ENCODE results near the gene CYFIP1.

CYFIP1 gene

GRCh38 chr15:22927761-22928160 lies 52.4 kb downstream of the CYFIP1 start:
- H3K27me3 Mint-ChIP-seq (ENCODE audit: low read depth): no peaks in the 10 kb centered on the region
- no peaks in the 10 kb centered on the region for H3K9me3 Mint-ChIP-seq
- H3K4me1 Mint-ChIP-seq (ENCODE audit: low read depth): no peaks in the 10 kb centered on the region
- no peak overlapping the region for H3K27ac Mint-ChIP-seq
- H3K4me3 Mint-ChIP-seq: no peak overlapping the region
- H3K36me3 Mint-ChIP-seq (ENCODE audit: low read depth): peaks cover 6% of the 10 kb centered on the region

- no peaks in the 10 kb centered on the region for H3K27me3 Mint-ChIP-seq (ENCODE audit: low read depth)
- no peaks in the 10 kb centered on the region for H3K4me1 Mint-ChIP-seq (ENCODE audit: low read depth)
- no peak overlapping the region for H3K4me3 Mint-ChIP-seq
- H3K36me3 Mint-ChIP-seq (ENCODE audit: low read depth): peaks cover 4% of the 10 kb centered on the region
- H3K9me3 Mint-ChIP-seq: no peaks in the 10 kb centered on the region
- no peak overlapping the region for H3K27ac Mint-ChIP-seq
Observed at GRCh38 chr15:22925875-22926274, 54.3 kb downstream of the CYFIP1 start.

DNA sequence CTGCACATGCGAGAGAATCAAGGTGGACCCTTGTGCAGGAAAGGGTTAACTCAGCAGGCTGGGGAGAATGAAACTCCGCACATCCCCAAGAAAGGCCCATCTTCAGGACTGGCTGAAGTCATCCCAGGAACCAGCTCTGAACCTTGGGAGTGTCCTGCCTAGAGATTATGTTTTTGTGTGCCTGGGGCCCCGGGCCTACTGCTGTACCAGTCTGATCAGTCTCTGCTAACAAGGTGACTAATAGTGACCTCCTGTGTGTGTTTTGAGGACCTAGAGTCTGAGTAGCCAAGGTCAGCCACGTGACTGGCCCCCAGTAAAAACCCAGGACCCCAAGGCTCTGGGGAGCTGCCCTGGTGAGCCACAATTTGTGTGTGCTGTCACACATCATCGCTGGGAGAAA lies 58.2 kb downstream of the CYFIP1 start:
- H3K36me3 Mint-ChIP-seq (ENCODE audit: low read depth): peaks cover 6% of the 10 kb centered on the region
- no peaks in the 10 kb centered on the region for H3K4me1 Mint-ChIP-seq (ENCODE audit: low read depth)
- H3K27ac Mint-ChIP-seq: no peak overlapping the region
- no peak overlapping the region for H3K4me3 Mint-ChIP-seq
- no peaks in the 10 kb centered on the region for H3K27me3 Mint-ChIP-seq (ENCODE audit: low read depth)
- H3K9me3 Mint-ChIP-seq: no peaks in the 10 kb centered on the region

- no peak overlapping the region for H3K27ac Mint-ChIP-seq
- H3K4me1 Mint-ChIP-seq (ENCODE audit: low read depth): no peaks in the 10 kb centered on the region
- no peak overlapping the region for H3K4me3 Mint-ChIP-seq
- H3K27me3 Mint-ChIP-seq (ENCODE audit: low read depth): no peaks in the 10 kb centered on the region
- peaks cover 7% of the 10 kb centered on the region for H3K36me3 Mint-ChIP-seq (ENCODE audit: low read depth)
- H3K9me3 Mint-ChIP-seq: no peaks in the 10 kb centered on the region
Observed at GRCh38 chr15:22919171-22919570, 61.0 kb downstream of the CYFIP1 start.

DNA sequence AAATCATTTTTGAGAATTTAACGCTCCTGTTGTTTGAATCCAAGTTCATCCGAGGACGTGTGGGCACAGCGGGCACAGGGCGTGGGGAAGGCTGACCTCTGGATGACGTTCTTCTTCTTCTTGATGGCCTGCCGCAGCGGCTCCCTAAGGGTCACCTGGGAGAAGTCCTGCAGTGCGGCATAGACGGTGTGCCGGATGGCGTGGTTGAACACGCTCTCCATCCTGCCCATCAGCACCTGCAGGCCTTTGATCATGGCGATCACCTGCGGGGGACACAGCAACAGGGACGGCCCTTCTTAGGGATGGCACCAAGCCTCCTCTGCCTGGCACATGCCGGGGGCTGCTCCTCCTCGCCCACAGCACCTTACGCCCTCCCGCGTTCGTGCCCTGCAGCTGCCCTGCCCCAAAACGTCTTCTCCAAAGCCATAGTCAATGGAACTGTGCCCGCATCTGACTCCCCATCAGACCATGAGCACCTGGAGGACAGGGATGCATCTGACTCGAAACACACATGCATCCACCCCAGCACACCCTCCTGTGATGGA lies 61.5 kb downstream of the CYFIP1 start:
- no peaks in the 10 kb centered on the region for H3K27me3 Mint-ChIP-seq (ENCODE audit: low read depth)
- H3K27ac Mint-ChIP-seq: no peak overlapping the region
- H3K4me1 Mint-ChIP-seq (ENCODE audit: low read depth): no peaks in the 10 kb centered on the region
- no peaks in the 10 kb centered on the region for H3K9me3 Mint-ChIP-seq
- H3K36me3 Mint-ChIP-seq (ENCODE audit: low read depth): peaks cover 7% of the 10 kb centered on the region
- H3K4me3 Mint-ChIP-seq: no peak overlapping the region

- no peak overlapping the region for H3K4me3 Mint-ChIP-seq
- no peaks in the 10 kb centered on the region for H3K4me1 Mint-ChIP-seq (ENCODE audit: low read depth)
- H3K27ac Mint-ChIP-seq: no peak overlapping the region
Observed at GRCh38 chr15:22918056-22918455, 62.1 kb downstream of the CYFIP1 start.

GRCh38 chr15:22917556-22917955 lies 62.6 kb downstream of the CYFIP1 start:
- H3K36me3 Mint-ChIP-seq (ENCODE audit: low read depth): peaks cover 3% of the 10 kb centered on the region
- H3K4me3 Mint-ChIP-seq: no peak overlapping the region
- no peaks in the 10 kb centered on the region for H3K27me3 Mint-ChIP-seq (ENCODE audit: low read depth)
- H3K4me1 Mint-ChIP-seq (ENCODE audit: low read depth): no peaks in the 10 kb centered on the region
- H3K27ac Mint-ChIP-seq: no peak overlapping the region
- H3K9me3 Mint-ChIP-seq: no peaks in the 10 kb centered on the region

More at GRCh38 chr15:22918056-22918455, 62.1 kb downstream of the CYFIP1 start:
- H3K36me3 Mint-ChIP-seq (ENCODE audit: low read depth): peaks cover 5% of the 10 kb centered on the region
- H3K9me3 Mint-ChIP-seq: no peaks in the 10 kb centered on the region
- H3K27me3 Mint-ChIP-seq (ENCODE audit: low read depth): no peaks in the 10 kb centered on the region

DNA sequence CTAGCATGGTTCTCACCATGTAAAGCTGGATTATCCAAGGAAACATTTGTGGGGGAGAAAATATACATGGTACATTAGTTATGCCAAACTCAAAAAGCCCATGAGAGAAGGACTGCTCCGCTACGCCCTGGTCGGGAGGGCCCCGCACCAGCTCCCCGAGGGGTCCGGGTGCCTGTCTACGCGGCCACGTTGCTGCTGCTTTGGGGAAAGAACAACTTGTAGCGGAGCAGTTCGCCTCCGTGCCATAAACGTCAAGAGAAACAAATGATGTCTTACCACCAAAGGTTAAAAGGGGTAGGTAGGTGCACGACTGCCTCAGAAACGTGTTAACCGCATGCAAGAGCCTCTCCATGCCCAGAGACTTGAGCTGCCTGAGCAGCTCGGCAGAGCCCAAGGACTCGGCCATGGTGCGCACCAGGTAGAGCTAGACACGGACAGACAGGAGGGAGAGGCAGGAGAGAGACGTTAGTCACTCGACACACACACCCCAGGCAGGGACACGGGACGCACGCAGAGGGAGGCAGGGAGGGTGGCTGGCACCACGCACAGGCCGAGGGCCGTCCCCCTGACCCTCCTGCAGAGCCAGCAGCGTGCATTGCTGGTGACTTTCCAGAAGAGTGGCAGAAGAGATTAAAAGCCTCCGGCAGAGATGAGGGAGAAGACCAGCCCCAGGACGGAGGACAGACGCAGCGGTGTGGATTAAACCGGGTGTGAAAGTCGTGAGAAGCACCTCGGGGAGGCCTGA lies 63.4 kb downstream of the CYFIP1 start:
- H3K4me1 Mint-ChIP-seq (ENCODE audit: low read depth): no peaks in the 10 kb centered on the region
- H3K27me3 Mint-ChIP-seq (ENCODE audit: low read depth): no peaks in the 10 kb centered on the region
- H3K27ac Mint-ChIP-seq: no peak overlapping the region

DNA sequence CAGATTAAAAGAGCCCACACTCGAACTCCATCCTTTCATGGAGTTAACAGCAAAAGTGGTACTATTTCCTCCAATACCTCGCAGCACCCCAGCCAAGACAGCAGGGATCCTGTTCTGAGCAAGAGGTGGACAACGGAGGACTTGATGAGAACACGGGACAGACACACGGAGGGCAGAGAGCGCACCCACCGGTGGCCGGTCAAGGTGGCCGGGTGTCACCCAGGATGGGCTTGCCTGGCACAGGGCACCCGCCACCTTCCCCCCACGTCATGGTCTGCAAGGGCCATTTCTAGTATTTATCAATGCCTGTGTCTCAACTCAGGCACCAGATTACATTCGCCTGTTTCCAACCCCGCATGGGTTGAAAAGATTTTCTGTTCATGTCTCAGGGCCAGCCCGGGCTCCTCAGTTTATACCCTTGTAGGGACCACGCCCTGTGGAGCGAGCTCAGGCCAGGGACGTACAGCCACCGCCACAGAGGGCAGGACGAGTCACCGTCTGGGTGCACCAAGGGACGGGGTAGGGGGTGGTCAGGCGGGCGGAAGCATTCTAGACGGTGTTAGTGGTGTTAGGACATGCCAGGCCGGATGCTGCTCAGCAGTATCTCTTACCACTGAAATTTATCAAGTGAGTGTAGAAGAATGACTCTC lies 64.2 kb downstream of the CYFIP1 start:
- H3K27me3 Mint-ChIP-seq (ENCODE audit: low read depth): no peaks in the 10 kb centered on the region
- no peaks in the 10 kb centered on the region for H3K9me3 Mint-ChIP-seq
- no peaks in the 10 kb centered on the region for H3K4me1 Mint-ChIP-seq (ENCODE audit: low read depth)
- no peak overlapping the region for H3K27ac Mint-ChIP-seq
- H3K36me3 Mint-ChIP-seq (ENCODE audit: low read depth): peaks cover 3% of the 10 kb centered on the region
- H3K4me3 Mint-ChIP-seq: no peak overlapping the region

More for the DNA sequence above, 63.4 kb downstream of the CYFIP1 start:
- H3K9me3 Mint-ChIP-seq: no peaks in the 10 kb centered on the region
- no peak overlapping the region for H3K4me3 Mint-ChIP-seq
- H3K36me3 Mint-ChIP-seq (ENCODE audit: low read depth): peaks cover 3% of the 10 kb centered on the region

GRCh38 chr15:22913646-22914380 lies 66.4 kb downstream of the CYFIP1 start:
- H3K4me1 Mint-ChIP-seq (ENCODE audit: low read depth): no peaks in the 10 kb centered on the region
- no peak overlapping the region for H3K27ac Mint-ChIP-seq
- no peaks in the 10 kb centered on the region for H3K9me3 Mint-ChIP-seq
- no peak overlapping the region for H3K4me3 Mint-ChIP-seq
- H3K36me3 Mint-ChIP-seq (ENCODE audit: low read depth): peaks cover 8% of the 10 kb centered on the region
- H3K27me3 Mint-ChIP-seq (ENCODE audit: low read depth): no peaks in the 10 kb centered on the region

GRCh38 chr15:22912256-22912655 lies 67.9 kb downstream of the CYFIP1 start:
- Mint-ChIP-seq H3K4me3 (no peak overlapping the region), H3K36me3 (ENCODE audit: low read depth) (peaks cover 13% of the 10 kb centered on the region), H3K27ac (no peak overlapping the region), H3K4me1 (ENCODE audit: low read depth) (no peaks in the 10 kb centered on the region), H3K9me3 (no peaks in the 10 kb centered on the region), H3K27me3 (ENCODE audit: low read depth) (no peaks in the 10 kb centered on the region)

DNA sequence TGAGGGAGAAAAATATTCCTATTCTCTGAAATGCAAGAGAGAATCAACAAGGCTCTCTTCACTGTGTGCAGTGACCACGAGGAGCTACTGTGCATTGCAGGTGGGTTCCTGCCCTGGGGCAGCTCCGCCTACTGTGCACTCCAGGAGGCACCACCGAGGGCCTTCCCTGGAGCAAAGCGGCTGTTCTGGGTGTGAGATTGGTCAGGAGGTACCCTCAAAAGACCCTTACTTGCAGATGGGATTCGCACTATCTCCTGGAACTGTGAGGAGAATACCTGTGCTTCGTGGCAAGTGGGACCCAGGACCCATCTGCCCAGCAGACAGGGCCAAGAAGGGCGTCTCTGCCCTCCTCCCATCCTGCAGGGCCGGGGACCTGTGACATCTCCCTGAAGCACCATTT lies 68.9 kb downstream of the CYFIP1 start:
- Mint-ChIP-seq H3K27me3 (ENCODE audit: low read depth) (no peaks in the 10 kb centered on the region), H3K4me1 (ENCODE audit: low read depth) (no peaks in the 10 kb centered on the region), H3K9me3 (no peaks in the 10 kb centered on the region), H3K27ac (no peak overlapping the region), H3K36me3 (ENCODE audit: low read depth) (peaks cover 12% of the 10 kb centered on the region), H3K4me3 (no peak overlapping the region)

DNA sequence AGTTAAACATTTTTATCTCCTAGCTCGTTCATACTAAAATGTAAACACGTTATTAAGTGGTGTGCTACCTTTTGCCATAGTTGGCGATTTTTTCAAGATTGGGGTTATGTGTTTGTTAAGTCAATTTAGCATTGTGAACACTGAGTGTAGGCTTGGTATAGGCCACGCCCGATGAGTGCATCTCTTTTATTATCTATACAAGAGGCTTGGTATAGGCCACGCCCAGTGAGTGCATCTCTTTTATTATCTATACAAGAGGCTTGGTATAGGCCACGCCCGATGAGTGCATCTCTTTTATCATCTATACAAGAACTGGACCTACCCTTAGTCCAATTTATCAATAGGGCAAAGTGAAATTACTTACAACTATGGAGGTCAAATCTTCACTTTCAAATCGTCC lies 71.3 kb downstream of the CYFIP1 start:
- H3K9me3 Mint-ChIP-seq: no peaks in the 10 kb centered on the region
- H3K36me3 Mint-ChIP-seq (ENCODE audit: low read depth): peaks cover 12% of the 10 kb centered on the region
- no peak overlapping the region for H3K27ac Mint-ChIP-seq
- H3K4me3 Mint-ChIP-seq: no peak overlapping the region
- no peaks in the 10 kb centered on the region for H3K27me3 Mint-ChIP-seq (ENCODE audit: low read depth)
- no peaks in the 10 kb centered on the region for H3K4me1 Mint-ChIP-seq (ENCODE audit: low read depth)

- H3K4me1 Mint-ChIP-seq (ENCODE audit: low read depth): no peaks in the 10 kb centered on the region
- no peak overlapping the region for H3K27ac Mint-ChIP-seq
- H3K27me3 Mint-ChIP-seq (ENCODE audit: low read depth): no peaks in the 10 kb centered on the region
- no peaks in the 10 kb centered on the region for H3K9me3 Mint-ChIP-seq
- no peak overlapping the region for H3K4me3 Mint-ChIP-seq
- peaks cover 16% of the 10 kb centered on the region for H3K36me3 Mint-ChIP-seq (ENCODE audit: low read depth)
Observed at GRCh38 chr15:22907161-22907950, 72.8 kb downstream of the CYFIP1 start.
